GM18870 (cell line): ENCODE measurements around the gene ARL8A.
"Not testable (repeated sequence)": the region's sequence is repeated elsewhere in the genome, so short reads cannot be mapped to it uniquely, and the experiment has no call there.

Source experiments
- ATAC-seq: cut with Tn5 transposase; IDR thresholded peaks from one replicate; pipeline ENCODE4 v1.9.1; 2021; ENCODE audit warnings: moderate library complexity; ENCODE audit not compliant: unreplicated experiment

ARL8A gene

GRCh38 chr1:202159534-202160371 is 15.2 kb upstream of the ARL8A start:
- ATAC-seq, result no peak

GRCh38 chr1:202158810-202159533 is 14.4 kb upstream of the ARL8A start:
- ATAC-seq, result no peak

GRCh38 chr1:202157945-202158344 is 13.4 kb upstream of the ARL8A start:
- ATAC-seq, result no peak

GRCh38 chr1:202156590-202156989 is 12.1 kb upstream of the ARL8A start:
- ATAC-seq, result no peak

GRCh38 chr1:202155478-202156021 is 11.0 kb upstream of the ARL8A start:
- ATAC-seq, result no peak

- ATAC-seq, result no peak
Measured at GRCh38 chr1:202154766-202155477, 10.4 kb upstream of the ARL8A start.

- no peak for ATAC-seq
Measured at GRCh38 chr1:202154148-202154765, 9.7 kb upstream of the ARL8A start.

- no peak for ATAC-seq
Measured at GRCh38 chr1:202153284-202153683, 8.7 kb upstream of the ARL8A start.

GRCh38 chr1:202152399-202152798 is 7.9 kb upstream of the ARL8A start:
- no peak for ATAC-seq

GRCh38 chr1:202151045-202151444 is 6.5 kb upstream of the ARL8A start:
- ATAC-seq, result no peak

GRCh38 chr1:202150602-202151001 is 6.1 kb upstream of the ARL8A start:
- ATAC-seq, result no peak

- ATAC-seq, result no peak
Measured at GRCh38 chr1:202150187-202150586, 5.7 kb upstream of the ARL8A start.

GRCh38 chr1:202149566-202149965 is 5.0 kb upstream of the ARL8A start:
- no peak for ATAC-seq

- no peak for ATAC-seq
Measured at GRCh38 chr1:202148391-202148790, 3.9 kb upstream of the ARL8A start.

GRCh38 chr1:202146993-202147392 is 2.5 kb upstream of the ARL8A start:
- no peak for ATAC-seq

- ATAC-seq, result no peak
Measured at GRCh38 chr1:202146279-202146678, 1.7 kb upstream of the ARL8A start.

GRCh38 chr1:202145744-202146140 is 1.2 kb upstream of the ARL8A start:
- not testable (repeated sequence) for ATAC-seq

- no peak for ATAC-seq
Measured at GRCh38 chr1:202145068-202145743, 669 bp upstream of the ARL8A start.

GRCh38 chr1:202143768-202144401 is 652 bp downstream of the ARL8A start:
- ATAC-seq, result no peak
